PFSK-1 (cell line): ENCODE measurements around the gene BTNL8.

Source experiments
- POLR2AphosphoS5 ChIP-seq: IDR thresholded peaks from 2 replicates; pipeline ENCODE4 v1.6.1; 2012; ENCODE audit warnings: low read depth, mild to moderate bottlenecking, control low read depth, low read length, moderate library complexity
- SIN3A ChIP-seq: IDR thresholded peaks from 2 replicates; pipeline ENCODE4 v1.6.1; 2012; ENCODE audit warnings: mild to moderate bottlenecking, low read length, moderate library complexity, borderline replicate concordance; ENCODE audit not compliant: insufficient read depth
- TAF1 ChIP-seq: IDR thresholded peaks from 2 replicates; pipeline ENCODE4 v1.6.1; 2012; ENCODE audit warnings: low read length, control low read depth, borderline replicate concordance; ENCODE audit not compliant: insufficient read depth
- TF ChIP-seq, protein P1 (sequence below), 2 experiments: IDR thresholded peaks; 2 replicates each; pipeline versions ENCODE4 v1.6.1 to v1.8.0; 2011 to 2012; ENCODE audit warnings: low read depth in 2 of 2, low read length in 2 of 2, control low read depth in 1 of 2, inconsistent platforms in 1 of 2, mild to moderate bottlenecking in 1 of 2, moderate library complexity in 1 of 2; ENCODE audit not compliant: insufficient read depth in 1 of 2

- TF ChIP-seq, protein P1, sequence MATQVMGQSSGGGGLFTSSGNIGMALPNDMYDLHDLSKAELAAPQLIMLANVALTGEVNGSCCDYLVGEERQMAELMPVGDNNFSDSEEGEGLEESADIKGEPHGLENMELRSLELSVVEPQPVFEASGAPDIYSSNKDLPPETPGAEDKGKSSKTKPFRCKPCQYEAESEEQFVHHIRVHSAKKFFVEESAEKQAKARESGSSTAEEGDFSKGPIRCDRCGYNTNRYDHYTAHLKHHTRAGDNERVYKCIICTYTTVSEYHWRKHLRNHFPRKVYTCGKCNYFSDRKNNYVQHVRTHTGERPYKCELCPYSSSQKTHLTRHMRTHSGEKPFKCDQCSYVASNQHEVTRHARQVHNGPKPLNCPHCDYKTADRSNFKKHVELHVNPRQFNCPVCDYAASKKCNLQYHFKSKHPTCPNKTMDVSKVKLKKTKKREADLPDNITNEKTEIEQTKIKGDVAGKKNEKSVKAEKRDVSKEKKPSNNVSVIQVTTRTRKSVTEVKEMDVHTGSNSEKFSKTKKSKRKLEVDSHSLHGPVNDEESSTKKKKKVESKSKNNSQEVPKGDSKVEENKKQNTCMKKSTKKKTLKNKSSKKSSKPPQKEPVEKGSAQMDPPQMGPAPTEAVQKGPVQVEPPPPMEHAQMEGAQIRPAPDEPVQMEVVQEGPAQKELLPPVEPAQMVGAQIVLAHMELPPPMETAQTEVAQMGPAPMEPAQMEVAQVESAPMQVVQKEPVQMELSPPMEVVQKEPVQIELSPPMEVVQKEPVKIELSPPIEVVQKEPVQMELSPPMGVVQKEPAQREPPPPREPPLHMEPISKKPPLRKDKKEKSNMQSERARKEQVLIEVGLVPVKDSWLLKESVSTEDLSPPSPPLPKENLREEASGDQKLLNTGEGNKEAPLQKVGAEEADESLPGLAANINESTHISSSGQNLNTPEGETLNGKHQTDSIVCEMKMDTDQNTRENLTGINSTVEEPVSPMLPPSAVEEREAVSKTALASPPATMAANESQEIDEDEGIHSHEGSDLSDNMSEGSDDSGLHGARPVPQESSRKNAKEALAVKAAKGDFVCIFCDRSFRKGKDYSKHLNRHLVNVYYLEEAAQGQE (IDR thresholded peaks at IDR 0.05; ENCODE audit: insufficient read depth in 1 of 2, low read depth in 2 of 2, low read length in 2 of 2): no peak
- no peak for TF ChIP-seq POLR2AphosphoS5
- no peak for TF ChIP-seq SIN3A
- no peak for TF ChIP-seq TAF1
Measured at GRCh38 chr5:180901319-180902009, 2.5 kb downstream of the BTNL8 start.
